IMR-90 (cell line): ENCODE results near the gene DPY19L1. TPM values are rescaled to one million over a fixed set of nuclear protein-coding genes. Genes with fewer than 3 reads are reported as not detected.

Experiments
- ATAC-seq: fragments of 200-7000 bp; cut with Tn5 transposase; 2 replicates; pipeline ENCODE4 v1.9.1; 2020; ENCODE audit warnings: low read depth, mild to moderate bottlenecking, moderate library complexity
- BruUV-seq: library from RNA; stranded (reverse); fragments of 400-500 nt; replicated peaks from 2 replicates; lab custom pipeline; 2021; lab: Mats Ljungman, UMichigan
- CTCF ChIA-PET: fragments of 300-600 bp; formaldehyde crosslinking; extraction: SDS; loops from one replicate; lab custom pipeline; 2021; ENCODE audit warnings: antibody characterized with exemption; lab: Yijun Ruan, JAX
- POLR2A ChIA-PET: fragments of 300-600 bp; sonication (Branson Sonifier 250); formaldehyde crosslinking; loops from one replicate; lab custom pipeline; 2022; ENCODE audit warnings: antibody characterized with exemption; ENCODE audit not compliant: unreplicated experiment; lab: Charles Lee
- DNase-seq: peaks from one replicate; pipeline ENCODE4 v3.0.0; 2013
- H2AFZ ChIP-seq: replicated peaks from 2 replicates; pipeline ENCODE3; 2013; ENCODE audit warnings: low read length, mild to moderate bottlenecking; ENCODE audit not compliant: poor library complexity
- H2AK5ac ChIP-seq: 2 replicates; pipeline ENCODE4 v1.6.1; 2013; ENCODE audit warnings: low read depth, low read length, inconsistent platforms
- H2AK9ac ChIP-seq: replicated peaks from 2 replicates; pipeline ENCODE3; 2013; ENCODE audit warnings: mild to moderate bottlenecking, low read depth, low read length, moderate library complexity; ENCODE audit not compliant: poor library complexity
- H2BK120ac ChIP-seq: 2 replicates; pipeline ENCODE4 v1.6.1; 2013; ENCODE audit warnings: low read depth, low read length, inconsistent platforms
- H2BK15ac ChIP-seq: 3 replicates; pipeline ENCODE4 v1.6.1; 2013; ENCODE audit warnings: low read depth, low read length, inconsistent platforms
- H2BK20ac ChIP-seq: 2 replicates; pipeline ENCODE4 v1.6.1; 2013; ENCODE audit warnings: low read depth, mild to moderate bottlenecking, inconsistent platforms, low read length, moderate library complexity
- H2BK5ac ChIP-seq: 2 replicates; pipeline ENCODE4 v1.6.1; 2013; ENCODE audit warnings: mild to moderate bottlenecking, low read depth, low read length, inconsistent platforms; ENCODE audit not compliant: poor library complexity, severe bottlenecking
- H3K14ac ChIP-seq: replicated peaks from 2 replicates; pipeline ENCODE4 v1.6.1; 2013; ENCODE audit warnings: low read depth, low read length, inconsistent platforms
- H3K18ac ChIP-seq: 2 replicates; pipeline ENCODE4 v1.6.1; 2013; ENCODE audit warnings: low read depth, low read length, control low read depth
- H3K23ac ChIP-seq: 2 replicates; pipeline ENCODE4 v1.6.1; 2013; ENCODE audit warnings: low read depth, low read length, inconsistent platforms
- H3K27ac ChIP-seq: 2 replicates; pipeline ENCODE4 v1.5.1; 2013; ENCODE audit warnings: mild to moderate bottlenecking, control low read depth, low read length; ENCODE audit not compliant: insufficient read depth
- H3K27me3 ChIP-seq: 2 replicates; pipeline ENCODE4 v1.6.1; 2013; ENCODE audit warnings: low read length; ENCODE audit not compliant: control insufficient read depth, insufficient read depth
- H3K36me3 ChIP-seq: 2 replicates; pipeline ENCODE4 v1.6.1; 2013; ENCODE audit warnings: low read length, mixed read lengths; ENCODE audit not compliant: control insufficient read depth, insufficient read depth
- H3K4ac ChIP-seq: 2 replicates; pipeline ENCODE4 v1.6.1; 2013; ENCODE audit warnings: low read depth, low read length, inconsistent platforms
- H3K4me1 ChIP-seq: 2 replicates; pipeline ENCODE4 v1.6.1; 2013; ENCODE audit warnings: low read length, mixed read lengths; ENCODE audit not compliant: control insufficient read depth, insufficient read depth
- H3K4me2 ChIP-seq: 2 replicates; pipeline ENCODE4 v1.6.1; 2013; ENCODE audit warnings: low read depth, mild to moderate bottlenecking, control low read depth, low read length, moderate library complexity
- H3K4me3 ChIP-seq: 2 replicates; pipeline ENCODE4 v1.5.1; 2013; ENCODE audit warnings: low read depth, mild to moderate bottlenecking, control low read depth, low read length, moderate library complexity; ENCODE audit not compliant: insufficient read depth
- H3K56ac ChIP-seq: 2 replicates; pipeline ENCODE4 v1.6.1; 2013; ENCODE audit warnings: low read length, inconsistent platforms; ENCODE audit not compliant: insufficient read depth; ENCODE audit errors: extremely low read depth
- H3K79me1 ChIP-seq, 2 experiments: 2 replicates each; pipeline ENCODE4 v1.6.1; 2013; ENCODE audit warnings: low read length in 2 of 2, inconsistent platforms in 1 of 2, low read depth in 1 of 2
- H3K9ac ChIP-seq: 2 replicates; pipeline ENCODE4 v1.6.1; 2013; ENCODE audit warnings: low read depth, low read length, control low read depth
- H3K9me1 ChIP-seq: 2 replicates; pipeline ENCODE4 v1.6.1; 2013; ENCODE audit warnings: low read length, inconsistent platforms; ENCODE audit not compliant: insufficient read depth
- H3K9me3 ChIP-seq: 2 replicates; pipeline ENCODE4 v1.6.1; 2013; ENCODE audit warnings: low read length; ENCODE audit not compliant: control insufficient read depth, insufficient read depth
- H4K20me1 ChIP-seq: 2 replicates; pipeline ENCODE4 v1.6.1; 2013; ENCODE audit warnings: low read length, inconsistent platforms; ENCODE audit not compliant: insufficient read depth
- H4K5ac ChIP-seq: 2 replicates; pipeline ENCODE4 v1.6.1; 2013; ENCODE audit warnings: mild to moderate bottlenecking, low read depth, low read length, control low read depth
- H4K8ac ChIP-seq, 2 experiments: 2 replicates each; pipeline ENCODE4 v1.6.1; 2013; ENCODE audit warnings: low read depth in 2 of 2, low read length in 2 of 2, control low read depth in 1 of 2, inconsistent platforms in 1 of 2
- H4K91ac ChIP-seq: 2 replicates; pipeline ENCODE4 v1.6.1; 2013; ENCODE audit warnings: low read depth, low read length, inconsistent platforms; ENCODE audit not compliant: insufficient read depth
- BHLHE40 ChIP-seq: fragments of 150-350 bp; IDR thresholded peaks from 2 replicates; pipeline ENCODE4 v1.6.1; 2016; ENCODE audit warnings: mild to moderate bottlenecking, low read depth, low read length
- CEBPB ChIP-seq: IDR thresholded peaks from 2 replicates; pipeline ENCODE4 v1.6.1; 2012; ENCODE audit warnings: low read depth, low read length, improper control_type of control experiment
- CHD1 ChIP-seq: IDR thresholded peaks from 2 replicates; pipeline ENCODE4 v1.6.1; 2012; ENCODE audit warnings: low read depth, low read length, improper control_type of control experiment
- ELK1 ChIP-seq: fragments of 150-350 bp; IDR thresholded peaks from 2 replicates; pipeline ENCODE4 v1.6.1; 2016; ENCODE audit warnings: low read depth, mild to moderate bottlenecking, low read length, moderate library complexity, borderline replicate concordance
- FOS ChIP-seq: fragments of 150-350 bp; IDR thresholded peaks from 2 replicates; pipeline ENCODE4 v1.6.1; 2016; ENCODE audit warnings: low read depth, low read length
- MAFK ChIP-seq: IDR thresholded peaks from 2 replicates; pipeline ENCODE4 v1.6.1; 2012; ENCODE audit warnings: low read depth, low read length, improper control_type of control experiment
- MAZ ChIP-seq: IDR thresholded peaks from 2 replicates; pipeline ENCODE4 v1.6.1; 2012; ENCODE audit warnings: low read depth, mild to moderate bottlenecking, low read length, improper control_type of control experiment, moderate library complexity, borderline replicate concordance
- MXI1 ChIP-seq: IDR thresholded peaks from 2 replicates; pipeline ENCODE4 v1.6.1; 2012; ENCODE audit warnings: low read depth, mild to moderate bottlenecking, low read length, moderate library complexity, borderline replicate concordance
- NFE2L2 ChIP-seq: fragments of 150-350 bp; IDR thresholded peaks from 2 replicates; pipeline ENCODE4 v1.6.1; 2016; ENCODE audit warnings: low read depth, mild to moderate bottlenecking, low read length
- POLR2A ChIP-seq: IDR thresholded peaks from 2 replicates; pipeline ENCODE4 v1.6.1; 2012; ENCODE audit warnings: mild to moderate bottlenecking, low read depth, low read length
- RAD21 ChIP-seq: IDR thresholded peaks from 2 replicates; pipeline ENCODE4 v1.6.1; 2012; ENCODE audit warnings: low read length, improper control_type of control experiment
- RCOR1 ChIP-seq: IDR thresholded peaks from 2 replicates; pipeline ENCODE4 v1.6.1; 2012; ENCODE audit warnings: mild to moderate bottlenecking, low read length, improper control_type of control experiment; ENCODE audit not compliant: insufficient replicate concordance
- RFX5 ChIP-seq: IDR thresholded peaks from 2 replicates; pipeline ENCODE4 v1.8.0; 2012; ENCODE audit warnings: low read depth, mild to moderate bottlenecking, low read length, moderate library complexity
- SMC3 ChIP-seq: fragments of 150-350 bp; IDR thresholded peaks from 2 replicates; pipeline ENCODE4 v1.6.1; 2016; ENCODE audit warnings: low read depth, mild to moderate bottlenecking, antibody characterized with exemption, low read length, moderate library complexity
- WGBS, 2 experiments: methylation state at CpG; one replicate each; pipeline versions ENCODE4 v1.1.5 to v1.1.7; 2013; ENCODE audit warnings: missing lambda C conversion rate in 2 of 2; ENCODE audit not compliant: insufficient read length in 1 of 2; ENCODE audit errors: extremely low coverage in 2 of 2; 5-methylcytosine and 5-hydroxymethylcytosine counted together
- dilution Hi-C: fragments of 300-500 bp; cut with HindIII; formaldehyde crosslinking; loops from one replicate; pipeline ENCODE4 v1.14.3; 2018; ENCODE audit warnings: low sequenced_read_pairs; ENCODE audit not compliant: unreplicated experiment
- in situ Hi-C: fragments of 300-500 bp; cut with MboI; formaldehyde crosslinking; loops from 3 replicates; pipeline ENCODE4 v1.14.3; 2019; ENCODE audit warnings: low sequenced_read_pairs, inconsistent platforms, mixed read lengths
- intact Hi-C: fragments of 100-400 bp; cut with micrococcal nuclease; formaldehyde crosslinking; loops from 2 replicates; pipeline ENCODE4 v1.10.0; 2022
- polyA plus RNA-seq, 3 experiments: library from polyadenylated mRNA; depleted of rRNA; stranded (reverse); fragments of >200 nt; gene quantifications; 2 replicates each; pipeline ENCODE4 v1.2.3, GENCODE V29; 2012; ENCODE audit warnings: low replicate concordance in 1 of 3
- total RNA-seq: library from RNA; depleted of rRNA; stranded (reverse); fragments of >200 nt; gene quantifications from 2 replicates; pipeline ENCODE4 v1.2.3, GENCODE V29; 2012
- TF ChIP-seq, protein P1 (sequence below): fragments of 150-350 bp; IDR thresholded peaks from 2 replicates; pipeline ENCODE4 v1.6.1; 2017; ENCODE audit warnings: mild to moderate bottlenecking, antibody characterized with exemption, low read length, low read depth
- TF ChIP-seq, protein P2 (sequence below): conservative IDR thresholded peaks from 2 replicates; pipeline ENCODE4 v1.5.1; 2012; ENCODE audit warnings: mild to moderate bottlenecking, low read depth, low read length, improper control_type of control experiment

Gene DPY19L1
- total and polyA plus RNA-seq, 2 of the 4 experiments (the other 2 are of a cell fraction), result 12.1 to 12.2 TPM

GRCh38 chr7:34982371-34983019, 54.8 kb downstream of the DPY19L1 start:
- Histone ChIP-seq H3K4ac (no peak overlapping the region), H3K4me2 (no peak overlapping the region), H3K4me3 (no peak overlapping the region), H3K56ac (no peak overlapping the region), H3K18ac (no peak overlapping the region), H2AK5ac (no peak overlapping the region), H3K27me3 (no peaks in the 10 kb centered on the region), H3K9me1 (no peaks in the 10 kb centered on the region), H4K5ac (no peak overlapping the region), H2AFZ (no peak overlapping the region), H4K20me1 (no peaks in the 10 kb centered on the region), H3K79me1 (no peaks in the 10 kb centered on the region), H3K9ac (no peak overlapping the region), H2BK120ac (no peak overlapping the region), H2BK15ac (no peak overlapping the region), H3K27ac (no peak overlapping the region), H2BK20ac (no peak overlapping the region), H2AK9ac (no peak overlapping the region), H2BK5ac (no peak overlapping the region), H4K8ac (no peak overlapping the region), H3K14ac (no peak overlapping the region), H3K23ac (no peak overlapping the region), H3K4me1 (no peaks in the 10 kb centered on the region), H3K9me3 (no peaks in the 10 kb centered on the region), H3K36me3 (no peaks in the 10 kb centered on the region), H4K91ac (no peak overlapping the region)
- ChIA-PET CTCF (no interaction called here), POLR2A (no interaction called here)
- BruUV-seq, result no TSS peak
- dilution Hi-C loops, result no loop called here
- ATAC-seq (no peak), DNase-seq (no peak)
- TF ChIP-seq RAD21, result no peak
- TF ChIP-seq SMC3, result no peak
- TF ChIP-seq, protein P1, sequence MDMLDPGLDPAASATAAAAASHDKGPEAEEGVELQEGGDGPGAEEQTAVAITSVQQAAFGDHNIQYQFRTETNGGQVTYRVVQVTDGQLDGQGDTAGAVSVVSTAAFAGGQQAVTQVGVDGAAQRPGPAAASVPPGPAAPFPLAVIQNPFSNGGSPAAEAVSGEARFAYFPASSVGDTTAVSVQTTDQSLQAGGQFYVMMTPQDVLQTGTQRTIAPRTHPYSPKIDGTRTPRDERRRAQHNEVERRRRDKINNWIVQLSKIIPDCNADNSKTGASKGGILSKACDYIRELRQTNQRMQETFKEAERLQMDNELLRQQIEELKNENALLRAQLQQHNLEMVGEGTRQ, result no peak
- no peak for TF ChIP-seq BHLHE40
- no peak for TF ChIP-seq NFE2L2
- TF ChIP-seq CEBPB, result no peak
- TF ChIP-seq MXI1, result no peak
- TF ChIP-seq MAZ, result no peak
- no peak for TF ChIP-seq POLR2A
- TF ChIP-seq RFX5, result no peak
- no peak for TF ChIP-seq ELK1
- TF ChIP-seq, protein P2, sequence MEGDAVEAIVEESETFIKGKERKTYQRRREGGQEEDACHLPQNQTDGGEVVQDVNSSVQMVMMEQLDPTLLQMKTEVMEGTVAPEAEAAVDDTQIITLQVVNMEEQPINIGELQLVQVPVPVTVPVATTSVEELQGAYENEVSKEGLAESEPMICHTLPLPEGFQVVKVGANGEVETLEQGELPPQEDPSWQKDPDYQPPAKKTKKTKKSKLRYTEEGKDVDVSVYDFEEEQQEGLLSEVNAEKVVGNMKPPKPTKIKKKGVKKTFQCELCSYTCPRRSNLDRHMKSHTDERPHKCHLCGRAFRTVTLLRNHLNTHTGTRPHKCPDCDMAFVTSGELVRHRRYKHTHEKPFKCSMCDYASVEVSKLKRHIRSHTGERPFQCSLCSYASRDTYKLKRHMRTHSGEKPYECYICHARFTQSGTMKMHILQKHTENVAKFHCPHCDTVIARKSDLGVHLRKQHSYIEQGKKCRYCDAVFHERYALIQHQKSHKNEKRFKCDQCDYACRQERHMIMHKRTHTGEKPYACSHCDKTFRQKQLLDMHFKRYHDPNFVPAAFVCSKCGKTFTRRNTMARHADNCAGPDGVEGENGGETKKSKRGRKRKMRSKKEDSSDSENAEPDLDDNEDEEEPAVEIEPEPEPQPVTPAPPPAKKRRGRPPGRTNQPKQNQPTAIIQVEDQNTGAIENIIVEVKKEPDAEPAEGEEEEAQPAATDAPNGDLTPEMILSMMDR, result no peak
- TF ChIP-seq MAFK, result no peak
- TF ChIP-seq CHD1, result no peak
- TF ChIP-seq RCOR1, result no peak
- no peak for TF ChIP-seq FOS
- WGBS, 2 experiments, result no CpG with 5 or more reads among the region's 3 CpGs
- intact Hi-C loops, result no loop called here
- in situ Hi-C loops, result no loop called here
